Measurements from ENCODE around the gene ZFP62.
"Not testable (repeated sequence)": the region's sequence is repeated elsewhere in the genome, so short reads cannot be mapped to it uniquely, and the experiment has no call there.

The ZFP62 gene

GRCh38 chr5:180830253-180831138 lies 30.6 kb downstream of the ZFP62 start:
- DNase-seq (ENCODE audit: low read depth): peak; percentile 48

GRCh38 chr5:180829726-180830125 lies 31.4 kb downstream of the ZFP62 start:
- DNase-seq (ENCODE audit: low read depth): no peak

- not testable (repeated sequence) for DNase-seq (ENCODE audit: low read depth)
Measured at GRCh38 chr5:180828756-180829531, 32.1 kb downstream of the ZFP62 start.

- not testable (repeated sequence) for DNase-seq (ENCODE audit: low read depth)
Measured at GRCh38 chr5:180827374-180827773, 33.7 kb downstream of the ZFP62 start.

- DNase-seq (ENCODE audit: low read depth): no peak
Measured at GRCh38 chr5:180825768-180826525, 35.1 kb downstream of the ZFP62 start.

GRCh38 chr5:180824630-180825476 lies 36.2 kb downstream of the ZFP62 start:
- DNase-seq (ENCODE audit: low read depth): no peak

- no peak for DNase-seq (ENCODE audit: low read depth)
Measured at GRCh38 chr5:180823940-180824629, 37.0 kb downstream of the ZFP62 start.

- DNase-seq (ENCODE audit: low read depth): no peak
Measured at GRCh38 chr5:180823346-180823745, 37.7 kb downstream of the ZFP62 start.

GRCh38 chr5:180821538-180821937 lies 39.5 kb downstream of the ZFP62 start:
- DNase-seq (ENCODE audit: low read depth): no peak

GRCh38 chr5:180820788-180821321 lies 40.2 kb downstream of the ZFP62 start:
- no peak for DNase-seq (ENCODE audit: low read depth)

GRCh38 chr5:180818677-180819341 lies 42.3 kb downstream of the ZFP62 start:
- no peak for DNase-seq (ENCODE audit: low read depth)

GRCh38 chr5:180817893-180818674 lies 43.0 kb downstream of the ZFP62 start:
- DNase-seq (ENCODE audit: low read depth): no peak

- DNase-seq (ENCODE audit: low read depth): no peak
Measured at GRCh38 chr5:180816608-180817534, 44.2 kb downstream of the ZFP62 start.

- no peak for DNase-seq (ENCODE audit: low read depth)
Measured at GRCh38 chr5:180815293-180815917, 45.7 kb downstream of the ZFP62 start.

GRCh38 chr5:180813420-180813819 lies 47.7 kb downstream of the ZFP62 start:
- DNase-seq (ENCODE audit: low read depth): no peak

- no peak for DNase-seq (ENCODE audit: low read depth)
Measured at GRCh38 chr5:180811623-180812124, 49.4 kb downstream of the ZFP62 start.

- DNase-seq (ENCODE audit: low read depth): no peak
Measured at GRCh38 chr5:180810959-180811622, 50.0 kb downstream of the ZFP62 start.
